CD4-positive, alpha-beta T cell treated with Interleukin-15 for 4 hours (primary cell): ENCODE data around the gene SYNCRIP.
A peak's percentile ranks its signal among the peaks of the same experiment; 100 is the strongest.
"Not testable (repeated sequence)": the region's sequence is repeated elsewhere in the genome, so short reads cannot be mapped to it uniquely, and the experiment has no call there.

Experiments
- DNase-seq: peaks from one replicate; pipeline ENCODE4 v3.0.0-alpha.2; 2020; ENCODE audit warnings: low spot score

SYNCRIP gene

GRCh38 chr6:85594197-85594930 lies 48.3 kb downstream of the SYNCRIP start:
- DNase-seq: peak; percentile 38

- peak; percentile 78 for DNase-seq
Measured at GRCh38 chr6:85593438-85594196, 49.1 kb downstream of the SYNCRIP start, which contains the start of gene SNX14. Gene SNX14 (minus strand): TSS chr6:85593858. CDS start chr6:85593718, 140 bp downstream.

- DNase-seq: no peak
Measured at GRCh38 chr6:85592033-85592432, 50.7 kb downstream of the SYNCRIP start.

- DNase-seq: no peak
Measured at GRCh38 chr6:85591207-85591606, 51.5 kb downstream of the SYNCRIP start.

- no peak for DNase-seq
Measured at GRCh38 chr6:85585741-85586140, 56.9 kb downstream of the SYNCRIP start.

- not testable (repeated sequence) for DNase-seq
Measured at GRCh38 chr6:85582832-85583231, 59.9 kb downstream of the SYNCRIP start.

- no peak for DNase-seq
Measured at GRCh38 chr6:85581572-85581971, 61.1 kb downstream of the SYNCRIP start.

- no peak for DNase-seq
Measured at GRCh38 chr6:85580878-85581267, 61.8 kb downstream of the SYNCRIP start.

GRCh38 chr6:85580118-85580877 lies 62.4 kb downstream of the SYNCRIP start:
- DNase-seq: no peak

GRCh38 chr6:85579581-85579980 lies 63.1 kb downstream of the SYNCRIP start:
- no peak for DNase-seq

GRCh38 chr6:85576476-85576875 lies 66.2 kb downstream of the SYNCRIP start:
- no peak for DNase-seq

- DNase-seq: no peak
Measured at GRCh38 chr6:85574932-85575598, 67.6 kb downstream of the SYNCRIP start.

- no peak for DNase-seq
Measured at GRCh38 chr6:85569323-85569722, 73.4 kb downstream of the SYNCRIP start.

GRCh38 chr6:85568411-85568810 lies 74.3 kb downstream of the SYNCRIP start:
- no peak for DNase-seq

GRCh38 chr6:85565736-85566135 lies 77.0 kb downstream of the SYNCRIP start:
- DNase-seq: no peak

- DNase-seq: not testable (repeated sequence)
Measured at GRCh38 chr6:85564223-85564622, 78.5 kb downstream of the SYNCRIP start.
